ENCODE results near the gene FXYD7. TPM values are rescaled to one million over a fixed set of nuclear protein-coding genes. Genes with fewer than 3 reads are reported as not detected.

The FXYD7 gene
- total RNA-seq, 2 experiments from 2014 or later = 0.54 to 1.2 TPM

DNA sequence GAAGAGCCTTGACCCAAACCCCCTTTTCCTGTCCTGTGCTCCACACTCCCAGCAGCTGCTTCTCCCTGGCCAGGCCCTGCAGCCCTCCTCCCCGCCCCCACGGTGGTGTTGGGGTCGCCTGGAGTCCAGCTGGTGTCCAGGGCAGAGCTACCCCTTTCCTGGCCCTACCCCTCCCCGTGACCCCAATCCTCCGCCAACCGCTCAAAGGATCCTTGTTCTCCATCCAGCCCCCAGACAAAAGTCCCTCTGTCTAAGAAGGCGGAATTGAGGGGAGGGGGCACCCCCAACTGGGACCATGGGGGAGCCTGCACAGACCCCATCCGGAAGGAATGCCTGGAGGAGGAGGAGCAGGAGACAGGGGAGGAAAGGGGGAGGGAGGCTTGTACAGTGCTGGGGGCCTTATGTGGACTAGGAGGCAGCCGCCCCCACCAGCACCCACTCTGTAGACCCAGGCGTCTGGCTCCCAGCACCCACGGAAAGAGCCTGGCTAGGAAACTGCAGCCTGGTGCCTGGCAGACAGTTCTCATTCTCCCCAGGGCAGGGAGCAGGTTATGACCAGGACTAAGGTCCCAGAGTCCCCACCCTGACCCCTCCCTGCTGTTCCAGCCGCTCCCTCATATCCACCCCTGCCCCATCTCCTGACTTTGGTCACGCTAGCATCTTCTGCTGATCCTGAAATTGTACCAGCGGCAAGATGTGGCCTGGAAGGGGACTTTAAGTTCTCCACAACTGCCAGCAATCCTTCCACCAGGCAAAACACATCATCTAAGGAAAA, 27.7 kb upstream of the FXYD7 start, which contains the start of gene FXYD3:
Gene FXYD3 (plus strand): TSS at position 647 of the 775 bp plus-strand sequence. CDS start 3,554 bp downstream, outside the sequence.
- no peak for DNase-seq
- H3K4me3 Mint-ChIP-seq = no peak within 1 kb of the TSS
- intact Hi-C loops (cut with micrococcal nuclease) = loop anchor here (2.0 kb wide), 1 partner anchor 25 kb away; no protein-coding TSS in a partner anchor
- peaks cover 4% of the 10 kb centered on the region for H3K4me1 Mint-ChIP-seq (ENCODE audit: low read depth)
- no peaks in the 10 kb centered on the region for H3K36me3 Mint-ChIP-seq (ENCODE audit: low read depth)
- no peak within 1 kb of the TSS for H3K27ac Mint-ChIP-seq
- CTCF ChIA-PET = interaction anchor here (0.6 to 2.1 kb wide), 13 partner anchors 9 to 475 kb away, joined by 3 to 13 read pairs (median 4); no protein-coding TSS in a partner anchor
- H3K9me3 Mint-ChIP-seq = no peaks in the 10 kb centered on the region
- H3K27me3 Mint-ChIP-seq (ENCODE audit: low read depth) = no peaks in the 10 kb centered on the region

DNA sequence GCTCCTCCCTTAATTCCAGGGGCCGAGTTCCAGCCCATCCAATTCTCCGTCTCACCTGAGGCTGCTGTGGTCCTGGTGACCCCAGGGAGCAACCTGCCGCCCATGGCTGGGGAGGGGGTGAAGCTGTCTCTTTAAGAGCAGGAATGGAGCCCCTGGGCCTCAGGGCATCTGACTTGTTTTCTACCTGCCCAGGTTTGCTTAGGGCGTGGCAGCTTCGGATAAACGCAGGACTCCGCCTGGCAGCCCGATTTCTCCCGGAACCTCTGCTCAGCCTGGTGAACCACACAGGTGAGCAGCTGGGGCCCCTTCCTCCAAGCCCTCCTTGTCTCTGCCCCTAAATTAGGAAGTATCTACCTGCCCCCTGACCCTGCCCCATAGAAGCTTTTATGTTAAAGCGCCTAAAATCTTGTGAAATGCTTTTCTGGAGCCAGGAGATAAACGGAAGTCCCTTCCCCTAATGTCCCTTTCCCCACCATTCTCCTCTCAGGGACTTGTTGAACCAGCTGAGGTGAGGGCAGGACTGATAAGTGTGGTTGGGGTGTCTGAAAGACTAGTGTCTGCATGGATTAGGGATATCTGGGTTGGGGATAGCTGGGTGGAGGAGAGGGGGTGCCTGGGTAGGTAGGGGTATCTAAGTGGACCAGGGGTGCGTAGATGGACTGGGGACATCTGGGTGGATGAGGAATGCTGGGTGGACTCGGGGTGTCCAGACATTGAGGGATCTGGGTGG, 26.8 kb upstream of the FXYD7 start:
- intact Hi-C loops (cut with micrococcal nuclease) = no loop called here
- Mint-ChIP-seq H3K9me3 (no peaks in the 10 kb centered on the region), H3K36me3 (ENCODE audit: low read depth) (no peaks in the 10 kb centered on the region), H3K27me3 (ENCODE audit: low read depth) (no peaks in the 10 kb centered on the region), H3K27ac (no peak overlapping the region), H3K4me1 (ENCODE audit: low read depth) (peaks cover 4% of the 10 kb centered on the region), H3K4me3 (no peak overlapping the region)
- no peak for DNase-seq
- CTCF ChIA-PET = interaction anchor here (0.7 to 2.1 kb wide), 7 partner anchors 10 to 394 kb away, joined by 3 to 8 read pairs (median 4); no protein-coding TSS in a partner anchor

DNA sequence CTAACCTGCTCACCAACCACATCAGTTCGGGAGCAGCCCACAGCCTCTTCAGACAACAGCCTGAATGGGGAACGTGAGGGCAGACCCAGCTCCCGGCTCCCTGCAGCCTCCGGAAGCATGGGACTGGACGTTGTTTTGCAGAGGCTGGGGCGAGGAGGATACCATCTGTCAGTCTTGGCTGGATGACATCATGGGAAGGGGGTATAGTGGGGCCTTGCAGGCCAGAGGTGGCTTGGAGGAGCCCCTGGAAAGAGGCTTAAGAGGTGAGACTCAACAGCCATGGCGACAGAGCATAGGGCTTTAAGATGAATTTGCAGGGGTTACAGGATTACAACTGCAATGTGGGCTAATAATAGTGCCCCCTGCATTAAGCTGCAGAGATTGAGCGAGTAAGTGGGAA, 25.9 kb upstream of the FXYD7 start:
- no peak for DNase-seq
- Mint-ChIP-seq H3K36me3 (ENCODE audit: low read depth) (no peaks in the 10 kb centered on the region), H3K4me1 (ENCODE audit: low read depth) (peaks cover 4% of the 10 kb centered on the region), H3K4me3 (no peak overlapping the region), H3K27ac (no peak overlapping the region), H3K27me3 (ENCODE audit: low read depth) (no peaks in the 10 kb centered on the region), H3K9me3 (no peaks in the 10 kb centered on the region)
- intact Hi-C loops (cut with micrococcal nuclease) = no loop called here
- CTCF ChIA-PET = interaction anchor here (0.8 to 1.3 kb wide), 4 partner anchors 25 to 393 kb away, joined by 3 to 5 read pairs (median 4); no protein-coding TSS in a partner anchor

DNA sequence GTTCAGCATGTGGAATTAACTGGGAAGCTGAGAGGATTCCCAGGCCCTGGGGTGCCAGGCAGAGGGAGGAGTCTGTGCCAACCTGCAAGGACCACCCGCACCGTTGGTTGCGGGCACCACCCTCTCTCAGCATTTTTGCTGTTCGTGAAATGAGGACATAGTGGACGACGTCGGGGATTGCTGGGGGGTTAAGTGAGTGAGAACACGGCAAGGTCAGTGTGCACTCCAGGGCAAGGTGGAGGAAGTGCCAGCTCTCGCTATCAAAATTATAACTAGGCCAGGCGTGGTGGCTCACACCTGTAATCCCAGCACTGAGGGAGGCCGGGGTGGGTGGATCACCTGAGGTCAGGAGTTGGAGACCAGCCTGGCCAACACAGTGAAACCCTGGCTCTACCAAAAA, 25.3 kb upstream of the FXYD7 start:
- H3K4me1 Mint-ChIP-seq (ENCODE audit: low read depth) = peaks cover 4% of the 10 kb centered on the region
- H3K9me3 Mint-ChIP-seq = no peaks in the 10 kb centered on the region
- no peaks in the 10 kb centered on the region for H3K36me3 Mint-ChIP-seq (ENCODE audit: low read depth)
- H3K27ac Mint-ChIP-seq = no peak overlapping the region
- no peak for DNase-seq
- no peak overlapping the region for H3K4me3 Mint-ChIP-seq
- CTCF ChIA-PET = interaction anchor here (0.8 to 1.2 kb wide), 2 partner anchors 28 to 51 kb away, joined by 3 to 5 read pairs; no protein-coding TSS in a partner anchor
- no peaks in the 10 kb centered on the region for H3K27me3 Mint-ChIP-seq (ENCODE audit: low read depth)
- intact Hi-C loops (cut with micrococcal nuclease) = no loop called here

DNA sequence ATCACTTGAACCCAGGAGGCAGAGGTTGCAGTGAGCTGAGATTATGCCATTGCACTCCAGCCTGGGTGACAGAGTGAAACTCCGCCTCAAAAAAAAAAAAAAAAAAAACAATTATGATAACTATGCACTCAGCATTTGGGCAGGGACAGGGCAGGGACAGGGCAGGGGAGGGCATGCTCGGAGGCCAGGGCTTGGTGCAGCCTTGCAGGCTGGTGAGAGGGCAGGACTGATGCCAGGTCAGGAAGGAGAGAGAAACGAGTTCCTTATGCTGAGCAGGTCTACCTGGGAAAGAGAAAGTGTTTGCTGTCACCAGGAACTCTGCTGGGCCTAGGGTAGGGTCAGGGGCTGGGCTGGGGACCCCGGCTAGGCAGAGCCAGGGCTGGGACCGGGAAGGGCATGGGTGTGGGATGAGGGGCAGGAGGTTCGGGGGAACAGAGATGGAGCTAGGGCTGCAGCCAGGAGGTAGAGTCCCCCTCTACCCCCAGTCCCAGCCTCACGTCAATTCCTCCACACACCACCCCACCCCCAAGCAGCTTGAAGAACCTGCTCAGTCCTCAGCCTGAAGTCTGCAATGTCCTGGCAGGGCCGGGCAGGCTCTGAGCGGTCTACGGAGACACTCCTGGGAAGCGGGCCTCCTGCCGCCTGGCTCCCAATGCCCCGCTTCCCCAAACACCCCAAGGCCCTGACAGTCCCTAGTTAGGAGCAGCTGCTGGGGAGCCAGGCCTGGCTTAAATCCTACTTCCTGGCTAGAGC, 24.6 kb upstream of the FXYD7 start:
- CTCF ChIA-PET = interaction anchor here (0.8 to 1.4 kb wide), 4 partner anchors 18 to 75 kb away, joined by 3 to 5 read pairs (median 4); no protein-coding TSS in a partner anchor

DNA sequence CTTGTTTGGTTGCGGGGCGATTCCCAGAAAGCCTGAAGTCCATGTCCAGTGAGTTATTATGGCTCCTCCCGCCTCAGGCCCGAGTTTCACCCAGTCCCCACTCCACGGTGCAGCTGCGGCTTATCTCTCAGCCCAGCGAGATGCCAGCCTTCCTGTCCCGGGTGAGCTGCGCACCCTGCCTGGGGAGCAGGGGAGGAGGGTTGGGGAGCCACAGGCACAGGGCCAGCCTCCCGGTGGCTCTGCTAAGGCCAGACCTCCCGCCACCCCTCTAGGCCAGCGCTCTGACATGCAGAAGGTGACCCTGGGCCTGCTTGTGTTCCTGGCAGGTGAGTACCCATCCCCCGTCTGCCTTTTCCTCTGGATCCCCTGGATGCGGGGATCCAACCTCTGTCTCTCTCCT, 24.0 kb upstream of the FXYD7 start:
- intact Hi-C loops (cut with micrococcal nuclease) = no loop called here
- no peaks in the 10 kb centered on the region for H3K27me3 Mint-ChIP-seq (ENCODE audit: low read depth)
- H3K27ac Mint-ChIP-seq = no peak overlapping the region
- CTCF ChIA-PET = interaction anchor here (1.1 to 1.4 kb wide), 2 partner anchors 17 to 75 kb away, joined by 4 to 5 read pairs; no protein-coding TSS in a partner anchor
- no peak overlapping the region for H3K4me3 Mint-ChIP-seq
- H3K9me3 Mint-ChIP-seq = no peaks in the 10 kb centered on the region
- no peak for DNase-seq
- peaks cover 9% of the 10 kb centered on the region for H3K4me1 Mint-ChIP-seq (ENCODE audit: low read depth)
- no peaks in the 10 kb centered on the region for H3K36me3 Mint-ChIP-seq (ENCODE audit: low read depth)

More for the DNA sequence above, 24.6 kb upstream of the FXYD7 start:
- DNase-seq = no peak
- H3K27ac Mint-ChIP-seq = no peak overlapping the region
- no peaks in the 10 kb centered on the region for H3K36me3 Mint-ChIP-seq (ENCODE audit: low read depth)
- H3K27me3 Mint-ChIP-seq (ENCODE audit: low read depth) = no peaks in the 10 kb centered on the region
- H3K4me3 Mint-ChIP-seq = no peak overlapping the region
- H3K4me1 Mint-ChIP-seq (ENCODE audit: low read depth) = peaks cover 4% of the 10 kb centered on the region
- no peaks in the 10 kb centered on the region for H3K9me3 Mint-ChIP-seq
- intact Hi-C loops (cut with micrococcal nuclease) = no loop called here

DNA sequence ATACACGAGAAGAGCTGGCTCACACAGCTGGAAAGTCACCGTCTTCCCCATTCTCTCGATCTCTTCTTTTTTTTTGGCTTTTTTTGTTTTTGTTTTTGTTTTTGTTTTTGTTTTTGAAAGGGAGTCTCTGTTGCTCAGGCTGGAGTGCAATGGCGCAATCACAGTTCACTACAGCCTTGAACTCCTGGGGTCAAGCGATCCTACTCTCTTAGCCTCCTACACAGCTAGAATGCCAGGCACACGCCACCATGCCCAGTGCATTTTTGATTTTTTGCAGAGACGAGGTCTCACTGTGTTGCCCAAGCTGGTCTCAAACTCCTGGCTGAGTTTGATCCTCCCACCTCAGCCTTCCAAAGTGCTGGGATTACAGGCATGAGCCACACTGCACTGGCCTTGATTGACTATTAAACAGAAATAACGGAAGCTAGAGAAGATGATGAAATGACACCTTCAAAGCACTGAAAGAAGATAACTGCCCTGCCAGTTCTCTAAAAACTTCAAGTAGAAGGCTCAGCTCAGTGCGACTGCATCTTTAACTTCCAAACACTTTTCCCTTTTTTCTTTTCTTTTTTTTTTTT, 23.4 kb upstream of the FXYD7 start:
- Mint-ChIP-seq H3K27me3 (ENCODE audit: low read depth) (no peaks in the 10 kb centered on the region), H3K36me3 (ENCODE audit: low read depth) (no peaks in the 10 kb centered on the region), H3K4me3 (no peak overlapping the region), H3K4me1 (ENCODE audit: low read depth) (peaks cover 12% of the 10 kb centered on the region), H3K9me3 (no peaks in the 10 kb centered on the region), H3K27ac (peak overlapping the region; percentile 24)
- CTCF ChIA-PET = interaction anchor here (1.1 to 1.4 kb wide), 2 partner anchors 17 to 76 kb away, joined by 4 to 5 read pairs; no protein-coding TSS in a partner anchor
- DNase-seq = no peak
- intact Hi-C loops (cut with micrococcal nuclease) = loop anchor here (5.0 kb wide), 1 partner anchor 52 kb away; no protein-coding TSS in a partner anchor

DNA sequence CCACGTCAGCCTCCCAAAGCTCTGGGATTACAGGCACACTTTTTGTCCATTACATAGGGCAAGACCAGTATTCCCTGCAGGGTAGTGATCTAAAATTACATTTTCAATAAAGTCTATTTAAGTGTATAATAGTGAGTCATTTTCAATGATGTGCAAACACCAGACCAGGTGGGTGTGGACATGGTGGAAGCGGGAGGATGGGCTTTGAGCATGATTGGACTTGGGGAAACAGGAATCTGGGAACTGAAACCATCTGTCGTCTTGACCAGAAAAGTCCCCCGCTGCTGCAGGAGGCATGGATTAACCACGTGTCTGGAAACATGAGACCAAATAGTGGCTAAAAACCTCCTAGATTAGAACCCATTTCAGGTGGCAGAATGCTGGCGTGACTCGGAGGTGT, 22.6 kb upstream of the FXYD7 start:
- no peak for DNase-seq
- no peaks in the 10 kb centered on the region for H3K9me3 Mint-ChIP-seq
- H3K4me3 Mint-ChIP-seq = no peak overlapping the region
- no peaks in the 10 kb centered on the region for H3K36me3 Mint-ChIP-seq (ENCODE audit: low read depth)
- H3K27ac Mint-ChIP-seq = no peak overlapping the region
- intact Hi-C loops (cut with micrococcal nuclease) = loop anchor here (5.0 kb wide), 1 partner anchor 53 kb away; no protein-coding TSS in a partner anchor
- H3K27me3 Mint-ChIP-seq (ENCODE audit: low read depth) = no peaks in the 10 kb centered on the region
- CTCF ChIA-PET = no interaction called here
- peaks cover 13% of the 10 kb centered on the region for H3K4me1 Mint-ChIP-seq (ENCODE audit: low read depth)

DNA sequence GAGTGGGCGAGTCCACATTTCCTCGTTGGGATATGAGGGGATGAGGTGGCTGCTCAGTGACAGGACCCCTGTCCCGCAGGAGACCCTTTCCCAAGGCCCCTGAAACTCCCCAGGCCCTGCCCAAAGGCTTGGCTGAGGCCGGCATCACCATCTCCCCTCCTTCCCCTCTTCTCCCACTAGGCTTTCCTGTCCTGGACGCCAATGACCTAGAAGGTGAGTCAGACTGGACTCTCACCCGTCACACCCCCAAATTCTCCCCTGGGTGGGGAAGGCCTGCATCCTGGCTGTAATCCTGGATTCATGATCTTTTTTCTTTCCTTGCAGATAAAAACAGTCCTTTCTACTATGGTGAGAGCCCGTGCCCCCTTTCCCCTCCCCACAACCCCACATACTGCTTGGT, 22.2 kb upstream of the FXYD7 start:
- no peak overlapping the region for H3K4me3 Mint-ChIP-seq
- H3K27ac Mint-ChIP-seq = no peak overlapping the region
- CTCF ChIA-PET = no interaction called here
- no peaks in the 10 kb centered on the region for H3K36me3 Mint-ChIP-seq (ENCODE audit: low read depth)
- H3K27me3 Mint-ChIP-seq (ENCODE audit: low read depth) = no peaks in the 10 kb centered on the region
- intact Hi-C loops (cut with micrococcal nuclease) = loop anchor here (5.0 kb wide), 1 partner anchor 54 kb away; no protein-coding TSS in a partner anchor
- DNase-seq = no peak
- no peaks in the 10 kb centered on the region for H3K9me3 Mint-ChIP-seq
- peaks cover 13% of the 10 kb centered on the region for H3K4me1 Mint-ChIP-seq (ENCODE audit: low read depth)

DNA sequence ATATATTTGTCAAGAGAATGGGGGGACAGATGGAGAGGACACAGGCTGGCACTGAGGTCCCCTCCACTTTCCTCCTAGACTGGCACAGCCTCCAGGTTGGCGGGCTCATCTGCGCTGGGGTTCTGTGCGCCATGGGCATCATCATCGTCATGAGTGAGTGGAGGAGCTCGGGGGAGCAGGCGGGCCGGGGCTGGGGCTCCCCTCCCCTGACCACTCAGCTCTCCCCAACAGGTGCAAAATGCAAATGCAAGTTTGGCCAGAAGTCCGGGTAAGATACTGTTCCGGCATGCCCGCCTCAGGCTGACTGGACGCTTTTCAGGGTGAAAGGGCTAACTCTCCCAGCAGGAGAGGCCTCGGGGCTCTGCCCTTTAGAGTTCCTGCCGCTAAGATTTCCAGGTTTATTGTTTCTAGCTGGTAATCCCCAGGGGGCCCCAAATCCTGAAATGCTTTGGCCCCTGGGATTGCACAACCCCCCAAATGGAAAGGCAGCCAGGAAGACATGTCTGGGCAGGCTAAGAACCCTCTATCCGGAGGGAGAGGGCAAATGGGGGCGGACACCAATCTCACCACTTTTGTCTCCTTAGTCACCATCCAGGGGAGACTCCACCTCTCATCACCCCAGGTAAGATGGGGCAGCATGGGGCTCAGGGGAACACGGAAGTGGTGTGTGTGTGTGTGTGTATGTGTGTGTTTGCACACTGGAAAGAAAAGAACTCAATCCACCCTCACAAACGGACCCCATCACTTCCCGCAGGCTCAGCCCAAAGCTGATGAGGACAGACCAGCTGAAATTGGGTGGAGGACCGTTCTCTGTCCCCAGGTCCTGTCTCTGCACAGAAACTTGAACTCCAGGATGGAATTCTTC, 20.1 kb upstream of the FXYD7 start:
- no peaks in the 10 kb centered on the region for H3K27me3 Mint-ChIP-seq (ENCODE audit: low read depth)
- peaks cover 13% of the 10 kb centered on the region for H3K4me1 Mint-ChIP-seq (ENCODE audit: low read depth)
- no peak for DNase-seq
- no peak overlapping the region for H3K4me3 Mint-ChIP-seq
- intact Hi-C loops (cut with micrococcal nuclease) = loop anchor here (5.0 kb wide), 1 partner anchor 56 kb away; no protein-coding TSS in a partner anchor
- H3K36me3 Mint-ChIP-seq (ENCODE audit: low read depth) = no peaks in the 10 kb centered on the region
- no peak overlapping the region for H3K27ac Mint-ChIP-seq
- CTCF ChIA-PET = interaction anchor here (1.0 kb wide), 1 partner anchor 19 kb away, joined by 3 read pairs; no protein-coding TSS in a partner anchor
- no peaks in the 10 kb centered on the region for H3K9me3 Mint-ChIP-seq

DNA sequence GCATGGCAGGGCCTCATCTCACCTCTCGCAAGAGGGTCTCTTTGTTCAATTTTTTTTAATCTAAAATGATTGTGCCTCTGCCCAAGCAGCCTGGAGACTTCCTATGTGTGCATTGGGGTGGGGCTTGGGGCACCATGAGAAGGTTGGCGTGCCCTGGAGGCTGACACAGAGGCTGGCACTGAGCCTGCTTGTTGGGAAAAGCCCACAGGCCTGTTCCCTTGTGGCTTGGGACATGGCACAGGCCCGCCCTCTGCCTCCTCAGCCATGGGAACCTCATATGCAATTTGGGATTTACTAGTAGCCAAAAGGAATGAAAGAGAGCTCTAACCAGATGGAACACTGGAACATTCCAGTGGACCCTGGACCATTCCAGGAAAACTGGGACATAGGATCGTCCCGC, 19.5 kb upstream of the FXYD7 start:
- H3K36me3 Mint-ChIP-seq (ENCODE audit: low read depth) = no peaks in the 10 kb centered on the region
- no peak for DNase-seq
- intact Hi-C loops (cut with micrococcal nuclease) = loop anchor here (5.0 kb wide), 1 partner anchor 56 kb away; no protein-coding TSS in a partner anchor
- H3K27ac Mint-ChIP-seq = no peak overlapping the region
- H3K9me3 Mint-ChIP-seq = no peaks in the 10 kb centered on the region
- H3K4me3 Mint-ChIP-seq = peak overlapping the region; percentile 89
- peaks cover 13% of the 10 kb centered on the region for H3K4me1 Mint-ChIP-seq (ENCODE audit: low read depth)
- CTCF ChIA-PET = interaction anchor here (1.3 to 1.8 kb wide), 2 partner anchors 13 to 57 kb away, joined by 6 to 10 read pairs; no protein-coding TSS in a partner anchor
- no peaks in the 10 kb centered on the region for H3K27me3 Mint-ChIP-seq (ENCODE audit: low read depth)

Data from activated naive CD4-positive, alpha-beta T cell treated with anti-CD3 and anti-CD28 coated beads for 36 hours (primary cell).